IMR-90 (cell line): ENCODE measurements around the gene JMY. TPM values are rescaled to one million over a fixed set of nuclear protein-coding genes. Genes with fewer than 3 reads are reported as not detected.

Experiments
- ATAC-seq: fragments of 200-7000 bp; cut with Tn5 transposase; 2 replicates; pipeline ENCODE4 v1.9.1; 2020; ENCODE audit warnings: low read depth, mild to moderate bottlenecking, moderate library complexity
- BruUV-seq: library from RNA; stranded (reverse); fragments of 400-500 nt; replicated peaks from 2 replicates; lab custom pipeline; 2021; lab: Mats Ljungman, UMichigan
- CTCF ChIA-PET: fragments of 300-600 bp; formaldehyde crosslinking; extraction: SDS; loops from one replicate; lab custom pipeline; 2021; ENCODE audit warnings: antibody characterized with exemption; lab: Yijun Ruan, JAX
- POLR2A ChIA-PET: fragments of 300-600 bp; sonication (Branson Sonifier 250); formaldehyde crosslinking; loops from one replicate; lab custom pipeline; 2022; ENCODE audit warnings: antibody characterized with exemption; ENCODE audit not compliant: unreplicated experiment; lab: Charles Lee
- DNase-seq: peaks from one replicate; pipeline ENCODE4 v3.0.0; 2013
- H2AFZ ChIP-seq: replicated peaks from 2 replicates; pipeline ENCODE3; 2013; ENCODE audit warnings: low read length, mild to moderate bottlenecking; ENCODE audit not compliant: poor library complexity
- H2AK5ac ChIP-seq: 2 replicates; pipeline ENCODE4 v1.6.1; 2013; ENCODE audit warnings: low read depth, low read length, inconsistent platforms
- H2AK9ac ChIP-seq: replicated peaks from 2 replicates; pipeline ENCODE3; 2013; ENCODE audit warnings: mild to moderate bottlenecking, low read depth, low read length, moderate library complexity; ENCODE audit not compliant: poor library complexity
- H2BK120ac ChIP-seq: 2 replicates; pipeline ENCODE4 v1.6.1; 2013; ENCODE audit warnings: low read depth, low read length, inconsistent platforms
- H2BK15ac ChIP-seq: 3 replicates; pipeline ENCODE4 v1.6.1; 2013; ENCODE audit warnings: low read depth, low read length, inconsistent platforms
- H2BK20ac ChIP-seq: 2 replicates; pipeline ENCODE4 v1.6.1; 2013; ENCODE audit warnings: low read depth, mild to moderate bottlenecking, inconsistent platforms, low read length, moderate library complexity
- H2BK5ac ChIP-seq: 2 replicates; pipeline ENCODE4 v1.6.1; 2013; ENCODE audit warnings: mild to moderate bottlenecking, low read depth, low read length, inconsistent platforms; ENCODE audit not compliant: poor library complexity, severe bottlenecking
- H3K14ac ChIP-seq: replicated peaks from 2 replicates; pipeline ENCODE4 v1.6.1; 2013; ENCODE audit warnings: low read depth, low read length, inconsistent platforms
- H3K18ac ChIP-seq: 2 replicates; pipeline ENCODE4 v1.6.1; 2013; ENCODE audit warnings: low read depth, low read length, control low read depth
- H3K23ac ChIP-seq: 2 replicates; pipeline ENCODE4 v1.6.1; 2013; ENCODE audit warnings: low read depth, low read length, inconsistent platforms
- H3K27ac ChIP-seq: 2 replicates; pipeline ENCODE4 v1.5.1; 2013; ENCODE audit warnings: mild to moderate bottlenecking, control low read depth, low read length; ENCODE audit not compliant: insufficient read depth
- H3K27me3 ChIP-seq: 2 replicates; pipeline ENCODE4 v1.6.1; 2013; ENCODE audit warnings: low read length; ENCODE audit not compliant: control insufficient read depth, insufficient read depth
- H3K36me3 ChIP-seq: 2 replicates; pipeline ENCODE4 v1.6.1; 2013; ENCODE audit warnings: low read length, mixed read lengths; ENCODE audit not compliant: control insufficient read depth, insufficient read depth
- H3K4ac ChIP-seq: 2 replicates; pipeline ENCODE4 v1.6.1; 2013; ENCODE audit warnings: low read depth, low read length, inconsistent platforms
- H3K4me1 ChIP-seq: 2 replicates; pipeline ENCODE4 v1.6.1; 2013; ENCODE audit warnings: low read length, mixed read lengths; ENCODE audit not compliant: control insufficient read depth, insufficient read depth
- H3K4me2 ChIP-seq: 2 replicates; pipeline ENCODE4 v1.6.1; 2013; ENCODE audit warnings: low read depth, mild to moderate bottlenecking, control low read depth, low read length, moderate library complexity
- H3K4me3 ChIP-seq: 2 replicates; pipeline ENCODE4 v1.5.1; 2013; ENCODE audit warnings: low read depth, mild to moderate bottlenecking, control low read depth, low read length, moderate library complexity; ENCODE audit not compliant: insufficient read depth
- H3K56ac ChIP-seq: 2 replicates; pipeline ENCODE4 v1.6.1; 2013; ENCODE audit warnings: low read length, inconsistent platforms; ENCODE audit not compliant: insufficient read depth; ENCODE audit errors: extremely low read depth
- H3K79me1 ChIP-seq, 2 experiments: 2 replicates each; pipeline ENCODE4 v1.6.1; 2013; ENCODE audit warnings: low read length in 2 of 2, inconsistent platforms in 1 of 2, low read depth in 1 of 2
- H3K9ac ChIP-seq: 2 replicates; pipeline ENCODE4 v1.6.1; 2013; ENCODE audit warnings: low read depth, low read length, control low read depth
- H3K9me1 ChIP-seq: 2 replicates; pipeline ENCODE4 v1.6.1; 2013; ENCODE audit warnings: low read length, inconsistent platforms; ENCODE audit not compliant: insufficient read depth
- H3K9me3 ChIP-seq: 2 replicates; pipeline ENCODE4 v1.6.1; 2013; ENCODE audit warnings: low read length; ENCODE audit not compliant: control insufficient read depth, insufficient read depth
- H4K20me1 ChIP-seq: 2 replicates; pipeline ENCODE4 v1.6.1; 2013; ENCODE audit warnings: low read length, inconsistent platforms; ENCODE audit not compliant: insufficient read depth
- H4K5ac ChIP-seq: 2 replicates; pipeline ENCODE4 v1.6.1; 2013; ENCODE audit warnings: mild to moderate bottlenecking, low read depth, low read length, control low read depth
- H4K8ac ChIP-seq, 2 experiments: 2 replicates each; pipeline ENCODE4 v1.6.1; 2013; ENCODE audit warnings: low read depth in 2 of 2, low read length in 2 of 2, control low read depth in 1 of 2, inconsistent platforms in 1 of 2
- H4K91ac ChIP-seq: 2 replicates; pipeline ENCODE4 v1.6.1; 2013; ENCODE audit warnings: low read depth, low read length, inconsistent platforms; ENCODE audit not compliant: insufficient read depth
- BHLHE40 ChIP-seq: fragments of 150-350 bp; IDR thresholded peaks from 2 replicates; pipeline ENCODE4 v1.6.1; 2016; ENCODE audit warnings: mild to moderate bottlenecking, low read depth, low read length
- CEBPB ChIP-seq: IDR thresholded peaks from 2 replicates; pipeline ENCODE4 v1.6.1; 2012; ENCODE audit warnings: low read depth, low read length, improper control_type of control experiment
- CHD1 ChIP-seq: IDR thresholded peaks from 2 replicates; pipeline ENCODE4 v1.6.1; 2012; ENCODE audit warnings: low read depth, low read length, improper control_type of control experiment
- CTCF ChIP-seq: conservative IDR thresholded peaks from 2 replicates; pipeline ENCODE4 v1.5.1; 2012; ENCODE audit warnings: mild to moderate bottlenecking, low read depth, low read length, improper control_type of control experiment
- ELK1 ChIP-seq: fragments of 150-350 bp; IDR thresholded peaks from 2 replicates; pipeline ENCODE4 v1.6.1; 2016; ENCODE audit warnings: low read depth, mild to moderate bottlenecking, low read length, moderate library complexity, borderline replicate concordance
- FOS ChIP-seq: fragments of 150-350 bp; IDR thresholded peaks from 2 replicates; pipeline ENCODE4 v1.6.1; 2016; ENCODE audit warnings: low read depth, low read length
- MAFK ChIP-seq: IDR thresholded peaks from 2 replicates; pipeline ENCODE4 v1.6.1; 2012; ENCODE audit warnings: low read depth, low read length, improper control_type of control experiment
- MAZ ChIP-seq: IDR thresholded peaks from 2 replicates; pipeline ENCODE4 v1.6.1; 2012; ENCODE audit warnings: low read depth, mild to moderate bottlenecking, low read length, improper control_type of control experiment, moderate library complexity, borderline replicate concordance
- MXI1 ChIP-seq: IDR thresholded peaks from 2 replicates; pipeline ENCODE4 v1.6.1; 2012; ENCODE audit warnings: low read depth, mild to moderate bottlenecking, low read length, moderate library complexity, borderline replicate concordance
- NFE2L2 ChIP-seq: fragments of 150-350 bp; IDR thresholded peaks from 2 replicates; pipeline ENCODE4 v1.6.1; 2016; ENCODE audit warnings: low read depth, mild to moderate bottlenecking, low read length
- POLR2A ChIP-seq: IDR thresholded peaks from 2 replicates; pipeline ENCODE4 v1.6.1; 2012; ENCODE audit warnings: mild to moderate bottlenecking, low read depth, low read length
- RAD21 ChIP-seq: IDR thresholded peaks from 2 replicates; pipeline ENCODE4 v1.6.1; 2012; ENCODE audit warnings: low read length, improper control_type of control experiment
- RCOR1 ChIP-seq: IDR thresholded peaks from 2 replicates; pipeline ENCODE4 v1.6.1; 2012; ENCODE audit warnings: mild to moderate bottlenecking, low read length, improper control_type of control experiment; ENCODE audit not compliant: insufficient replicate concordance
- RFX5 ChIP-seq: IDR thresholded peaks from 2 replicates; pipeline ENCODE4 v1.8.0; 2012; ENCODE audit warnings: low read depth, mild to moderate bottlenecking, low read length, moderate library complexity
- SMC3 ChIP-seq: fragments of 150-350 bp; IDR thresholded peaks from 2 replicates; pipeline ENCODE4 v1.6.1; 2016; ENCODE audit warnings: low read depth, mild to moderate bottlenecking, antibody characterized with exemption, low read length, moderate library complexity
- USF2 ChIP-seq: fragments of 150-350 bp; IDR thresholded peaks from 2 replicates; pipeline ENCODE4 v1.6.1; 2017; ENCODE audit warnings: mild to moderate bottlenecking, antibody characterized with exemption, low read length, low read depth
- WGBS, 2 experiments: methylation state at CpG; one replicate each; pipeline versions ENCODE4 v1.1.5 to v1.1.7; 2013; ENCODE audit warnings: missing lambda C conversion rate in 2 of 2; ENCODE audit not compliant: insufficient read length in 1 of 2; ENCODE audit errors: extremely low coverage in 2 of 2; 5-methylcytosine and 5-hydroxymethylcytosine counted together
- dilution Hi-C: fragments of 300-500 bp; cut with HindIII; formaldehyde crosslinking; loops from one replicate; pipeline ENCODE4 v1.14.3; 2018; ENCODE audit warnings: low sequenced_read_pairs; ENCODE audit not compliant: unreplicated experiment
- in situ Hi-C: fragments of 300-500 bp; cut with MboI; formaldehyde crosslinking; loops from 3 replicates; pipeline ENCODE4 v1.14.3; 2019; ENCODE audit warnings: low sequenced_read_pairs, inconsistent platforms, mixed read lengths
- intact Hi-C: fragments of 100-400 bp; cut with micrococcal nuclease; formaldehyde crosslinking; loops from 2 replicates; pipeline ENCODE4 v1.10.0; 2022
- polyA plus RNA-seq, 3 experiments: library from polyadenylated mRNA; depleted of rRNA; stranded (reverse); fragments of >200 nt; gene quantifications; 2 replicates each; pipeline ENCODE4 v1.2.3, GENCODE V29; 2012; ENCODE audit warnings: low replicate concordance in 1 of 3
- total RNA-seq: library from RNA; depleted of rRNA; stranded (reverse); fragments of >200 nt; gene quantifications from 2 replicates; pipeline ENCODE4 v1.2.3, GENCODE V29; 2012

Gene JMY
- total and polyA plus RNA-seq, 2 of the 4 experiments (the other 2 are of a cell fraction), result 1.7 to 3.2 TPM

GRCh38 chr5:79259383-79259782 is 23.5 kb downstream of the JMY start:
- in situ Hi-C loops, result no loop called here
- H3K56ac ChIP-seq, result no peak overlapping the region
- CTCF ChIA-PET, result interaction anchor here (0.8 kb wide), 1 partner anchor 209 kb away, joined by 3 read pairs; no protein-coding TSS in a partner anchor

More at GRCh38 chr5:79259383-79259782, 23.5 kb downstream of the JMY start:
- Histone ChIP-seq H2AFZ (no peak overlapping the region), H2BK15ac (no peak overlapping the region), H3K27ac (no peak overlapping the region), H3K23ac (no peak overlapping the region), H3K9ac (no peak overlapping the region), H3K79me1 (peaks cover 2 to 5% of the 10 kb centered on the region in 2 experiments; a peak in 2 of 4 replicates), H4K91ac (no peak overlapping the region), H2AK5ac (no peak overlapping the region), H3K18ac (no peak overlapping the region), H3K4me1 (no peaks in the 10 kb centered on the region), H4K20me1 (peaks cover 12% of the 10 kb centered on the region), H4K5ac (no peak overlapping the region), H3K9me1 (peaks cover 12% of the 10 kb centered on the region), H3K14ac (no peak overlapping the region), H2BK120ac (no peak overlapping the region), H3K4me2 (no peak overlapping the region), H2BK5ac (no peak overlapping the region), H3K9me3 (no peaks in the 10 kb centered on the region), H3K4ac (no peak overlapping the region), H3K4me3 (no peak overlapping the region), H2BK20ac (no peak overlapping the region), H2AK9ac (no peak overlapping the region), H3K36me3 (no peaks in the 10 kb centered on the region), H4K8ac (no peak overlapping the region), H3K27me3 (no peaks in the 10 kb centered on the region)
- POLR2A ChIA-PET, result no interaction called here
- ATAC-seq, result no peak
- DNase-seq, result no peak
- BruUV-seq, result no TSS peak
- WGBS, 2 experiments, result 91% methylated on average over 4 of the region's 6 CpGs; no CpG with 5 or more reads in 1 of the 2 experiments
- intact Hi-C loops, result no loop called here
- dilution Hi-C loops, result no loop called here
- TF ChIP-seq FOS, result no peak
- no peak for TF ChIP-seq MAZ
- TF ChIP-seq RCOR1, result no peak
- no peak for TF ChIP-seq ELK1
- no peak for TF ChIP-seq SMC3
- no peak for TF ChIP-seq RFX5
- TF ChIP-seq NFE2L2, result no peak
- TF ChIP-seq CEBPB, result no peak
- TF ChIP-seq MXI1, result no peak
- TF ChIP-seq BHLHE40, result no peak
- no peak for TF ChIP-seq USF2
- no peak for TF ChIP-seq CHD1
- no peak for TF ChIP-seq RAD21
- TF ChIP-seq POLR2A, result no peak
- no peak for TF ChIP-seq MAFK
- TF ChIP-seq CTCF, result no peak
